Upper lobe of left lung (tissue), 4 donors: ENCODE data around the gene ITPA.

Source experiments
- EP300 ChIP-seq, 4 donors: sonication (generic); formaldehyde crosslinking; IDR thresholded peaks; one replicate each; pipeline ENCODE4 v1.5.1; 2017; ENCODE audit warnings: antibody characterized with exemption in 4 of 4, control low read depth in 2 of 4
- POLR2A ChIP-seq, 4 donors: fragments of 450-650 bp; IDR thresholded peaks; one replicate each; pipeline ENCODE4 v1.5.1; 2016 to 2017; ENCODE audit warnings: antibody characterized with exemption in 4 of 4, mild to moderate bottlenecking in 2 of 4
- POLR2AphosphoS5 ChIP-seq, 2 donors: sonication (generic); formaldehyde crosslinking; IDR thresholded peaks; one replicate each; pipeline ENCODE4 v1.5.1; 2017; ENCODE audit warnings: antibody characterized with exemption in 2 of 2
- TF ChIP-seq, protein P1 (sequence below), 6 experiments: fragments of 450-650 bp in 4 of 6; fragments of 200-600 bp in 2 of 6; sonication (generic) in 2 of 6; IDR thresholded peaks; one replicate each; pipeline ENCODE4 v1.5.1; 2016 to 2019; ENCODE audit warnings: antibody characterized with exemption in 6 of 6

DNA sequence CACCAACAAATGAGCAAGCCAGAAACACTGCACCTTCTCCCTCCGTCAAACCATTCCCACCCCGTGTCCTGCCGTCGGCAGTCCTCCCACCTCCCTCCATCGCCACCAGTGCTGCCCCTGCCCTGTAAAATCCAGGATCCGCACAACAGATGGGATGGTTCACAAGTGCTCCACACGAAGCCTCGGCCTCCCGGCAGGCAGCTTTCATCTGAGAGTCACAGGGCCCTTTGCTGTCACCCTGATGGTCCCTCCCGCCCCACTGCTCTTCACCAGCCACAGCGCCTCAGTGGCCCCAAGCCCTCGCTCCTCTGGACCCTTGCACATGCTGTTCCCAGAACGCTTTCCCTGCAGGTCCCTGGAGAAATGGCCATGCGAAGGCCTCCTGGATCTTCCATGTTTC lies 17.6 kb downstream of the ITPA start:
- TF ChIP-seq EP300 (IDR thresholded peaks at IDR 0.05) (no peak), POLR2A (IDR thresholded peaks at IDR 0.05) (no peak), POLR2AphosphoS5 (IDR thresholded peaks at IDR 0.05) (no peak)
- TF ChIP-seq, protein P1, sequence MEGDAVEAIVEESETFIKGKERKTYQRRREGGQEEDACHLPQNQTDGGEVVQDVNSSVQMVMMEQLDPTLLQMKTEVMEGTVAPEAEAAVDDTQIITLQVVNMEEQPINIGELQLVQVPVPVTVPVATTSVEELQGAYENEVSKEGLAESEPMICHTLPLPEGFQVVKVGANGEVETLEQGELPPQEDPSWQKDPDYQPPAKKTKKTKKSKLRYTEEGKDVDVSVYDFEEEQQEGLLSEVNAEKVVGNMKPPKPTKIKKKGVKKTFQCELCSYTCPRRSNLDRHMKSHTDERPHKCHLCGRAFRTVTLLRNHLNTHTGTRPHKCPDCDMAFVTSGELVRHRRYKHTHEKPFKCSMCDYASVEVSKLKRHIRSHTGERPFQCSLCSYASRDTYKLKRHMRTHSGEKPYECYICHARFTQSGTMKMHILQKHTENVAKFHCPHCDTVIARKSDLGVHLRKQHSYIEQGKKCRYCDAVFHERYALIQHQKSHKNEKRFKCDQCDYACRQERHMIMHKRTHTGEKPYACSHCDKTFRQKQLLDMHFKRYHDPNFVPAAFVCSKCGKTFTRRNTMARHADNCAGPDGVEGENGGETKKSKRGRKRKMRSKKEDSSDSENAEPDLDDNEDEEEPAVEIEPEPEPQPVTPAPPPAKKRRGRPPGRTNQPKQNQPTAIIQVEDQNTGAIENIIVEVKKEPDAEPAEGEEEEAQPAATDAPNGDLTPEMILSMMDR (IDR thresholded peaks at IDR 0.05) = no peak
